ENCODE data around the gene VWCE. TPM values are rescaled to one million over a fixed set of nuclear protein-coding genes. Genes with fewer than 3 reads are reported as not detected.

VWCE gene
- total RNA-seq, 1 experiment from 2014 or later = 0.51 TPM

- H3K9me3 ChIP-seq (ENCODE audit: control insufficient read depth, insufficient read depth, low read depth, low read length) = no peaks in the 10 kb centered on the region
- ChIA-PET POLR2A (interaction anchor here (0.5 kb wide), 1 partner anchor 1725 kb away, joined by 13 read pairs; no protein-coding TSS in a partner anchor), CTCF (no interaction called here)
- H3K27ac ChIP-seq (ENCODE audit: low read length) = no peak overlapping the region
- ATAC-seq (peak; percentile 11; the same call in 1 of the 2 replicates), DNase-seq (ENCODE audit: low read depth, low spot score) (no peak)
- TF ChIP-seq SIN3A (IDR thresholded peaks at IDR 0.05; ENCODE audit: borderline replicate concordance, insufficient read depth, low read depth, low read length) (no peak), TCF7L2 (IDR thresholded peaks at IDR 0.05; ENCODE audit: low read depth, low read length) (no peak), POLR2AphosphoS5 (IDR thresholded peaks at IDR 0.05; ENCODE audit: low read depth, low read length) (no peak)
- TF ChIP-seq, protein P1, sequence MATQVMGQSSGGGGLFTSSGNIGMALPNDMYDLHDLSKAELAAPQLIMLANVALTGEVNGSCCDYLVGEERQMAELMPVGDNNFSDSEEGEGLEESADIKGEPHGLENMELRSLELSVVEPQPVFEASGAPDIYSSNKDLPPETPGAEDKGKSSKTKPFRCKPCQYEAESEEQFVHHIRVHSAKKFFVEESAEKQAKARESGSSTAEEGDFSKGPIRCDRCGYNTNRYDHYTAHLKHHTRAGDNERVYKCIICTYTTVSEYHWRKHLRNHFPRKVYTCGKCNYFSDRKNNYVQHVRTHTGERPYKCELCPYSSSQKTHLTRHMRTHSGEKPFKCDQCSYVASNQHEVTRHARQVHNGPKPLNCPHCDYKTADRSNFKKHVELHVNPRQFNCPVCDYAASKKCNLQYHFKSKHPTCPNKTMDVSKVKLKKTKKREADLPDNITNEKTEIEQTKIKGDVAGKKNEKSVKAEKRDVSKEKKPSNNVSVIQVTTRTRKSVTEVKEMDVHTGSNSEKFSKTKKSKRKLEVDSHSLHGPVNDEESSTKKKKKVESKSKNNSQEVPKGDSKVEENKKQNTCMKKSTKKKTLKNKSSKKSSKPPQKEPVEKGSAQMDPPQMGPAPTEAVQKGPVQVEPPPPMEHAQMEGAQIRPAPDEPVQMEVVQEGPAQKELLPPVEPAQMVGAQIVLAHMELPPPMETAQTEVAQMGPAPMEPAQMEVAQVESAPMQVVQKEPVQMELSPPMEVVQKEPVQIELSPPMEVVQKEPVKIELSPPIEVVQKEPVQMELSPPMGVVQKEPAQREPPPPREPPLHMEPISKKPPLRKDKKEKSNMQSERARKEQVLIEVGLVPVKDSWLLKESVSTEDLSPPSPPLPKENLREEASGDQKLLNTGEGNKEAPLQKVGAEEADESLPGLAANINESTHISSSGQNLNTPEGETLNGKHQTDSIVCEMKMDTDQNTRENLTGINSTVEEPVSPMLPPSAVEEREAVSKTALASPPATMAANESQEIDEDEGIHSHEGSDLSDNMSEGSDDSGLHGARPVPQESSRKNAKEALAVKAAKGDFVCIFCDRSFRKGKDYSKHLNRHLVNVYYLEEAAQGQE (IDR thresholded peaks at IDR 0.05; ENCODE audit: insufficient read depth in 1 of 2, low read depth in 2 of 2, low read length in 1 of 2) = no peak
- TF ChIP-seq, protein P2, sequence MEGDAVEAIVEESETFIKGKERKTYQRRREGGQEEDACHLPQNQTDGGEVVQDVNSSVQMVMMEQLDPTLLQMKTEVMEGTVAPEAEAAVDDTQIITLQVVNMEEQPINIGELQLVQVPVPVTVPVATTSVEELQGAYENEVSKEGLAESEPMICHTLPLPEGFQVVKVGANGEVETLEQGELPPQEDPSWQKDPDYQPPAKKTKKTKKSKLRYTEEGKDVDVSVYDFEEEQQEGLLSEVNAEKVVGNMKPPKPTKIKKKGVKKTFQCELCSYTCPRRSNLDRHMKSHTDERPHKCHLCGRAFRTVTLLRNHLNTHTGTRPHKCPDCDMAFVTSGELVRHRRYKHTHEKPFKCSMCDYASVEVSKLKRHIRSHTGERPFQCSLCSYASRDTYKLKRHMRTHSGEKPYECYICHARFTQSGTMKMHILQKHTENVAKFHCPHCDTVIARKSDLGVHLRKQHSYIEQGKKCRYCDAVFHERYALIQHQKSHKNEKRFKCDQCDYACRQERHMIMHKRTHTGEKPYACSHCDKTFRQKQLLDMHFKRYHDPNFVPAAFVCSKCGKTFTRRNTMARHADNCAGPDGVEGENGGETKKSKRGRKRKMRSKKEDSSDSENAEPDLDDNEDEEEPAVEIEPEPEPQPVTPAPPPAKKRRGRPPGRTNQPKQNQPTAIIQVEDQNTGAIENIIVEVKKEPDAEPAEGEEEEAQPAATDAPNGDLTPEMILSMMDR (IDR thresholded peaks at IDR 0.05) = no peak
- intact Hi-C loops (cut with micrococcal nuclease; ENCODE audit: unreplicated experiment) (no loop called here), in situ Hi-C loops (cut with HindIII; ENCODE audit: low pct_unique_long_range_greater_than_20kb, low sequenced_read_pairs) (no loop called here)
- H3K4me3 ChIP-seq (ENCODE audit: low read depth in 2 of 2, low read length in 2 of 2) = no peak overlapping the region; a peak in 1 of 4 replicates
- BruUV-seq (replicated peaks) = no TSS peak
- H3K4me1 ChIP-seq (ENCODE audit: control insufficient read depth, insufficient read depth, low read length) = no peaks in the 10 kb centered on the region
- H3K27me3 ChIP-seq (ENCODE audit: control insufficient read depth, insufficient read depth, low read length) = no peaks in the 10 kb centered on the region
- H3K36me3 ChIP-seq (ENCODE audit: control insufficient read depth, insufficient read depth, low read length) = peaks cover 5% of the 10 kb centered on the region
These were observed 445 bp upstream of the VWCE start for GRCh38 chr11:61295596-61295926.

GRCh38 chr11:61293867-61294716 is 1.0 kb downstream of the VWCE start:
- Histone ChIP-seq H3K4me1 (ENCODE audit: control insufficient read depth, insufficient read depth, low read length) (no peaks in the 10 kb centered on the region), H3K9me3 (ENCODE audit: control insufficient read depth, insufficient read depth, low read depth, low read length) (no peaks in the 10 kb centered on the region), H3K36me3 (ENCODE audit: control insufficient read depth, insufficient read depth, low read length) (0 out of 2 replicates have a peak, but pooled peaks cover 2% of the 10 kb centered on the region), H3K27me3 (ENCODE audit: control insufficient read depth, insufficient read depth, low read length) (no peaks in the 10 kb centered on the region), H3K4me3 (ENCODE audit: low read depth in 2 of 2, low read length in 2 of 2) (peak overlapping the region; percentile 48 to 62), H3K27ac (ENCODE audit: low read length) (no peak overlapping the region)
- intact Hi-C loops (cut with micrococcal nuclease; ENCODE audit: unreplicated experiment) (no loop called here), in situ Hi-C loops (cut with HindIII; ENCODE audit: low pct_unique_long_range_greater_than_20kb, low sequenced_read_pairs) (no loop called here)
- POLR2A ChIA-PET = interaction anchor here (0.6 to 0.7 kb wide), 2 partner anchors 68 to 129 kb away, joined by 9 to 11 read pairs; partner anchors contain the start of gene TMEM138
- CTCF ChIA-PET = no interaction called here
- BruUV-seq (replicated peaks) = no TSS peak
- DNase-seq (ENCODE audit: low read depth, low spot score) = no peak
- ATAC-seq = peak; percentile 74
- no peak for TF ChIP-seq POLR2AphosphoS5 (IDR thresholded peaks at IDR 0.05; ENCODE audit: low read depth, low read length)
- TF ChIP-seq, protein P1 (IDR thresholded peaks at IDR 0.05; ENCODE audit: insufficient read depth in 1 of 2, low read depth in 2 of 2, low read length in 1 of 2) = no peak
- TF ChIP-seq TCF7L2 (IDR thresholded peaks at IDR 0.05; ENCODE audit: low read depth, low read length) = peak; percentile 86
